ENCODE results near the gene IRGC. TPM values are rescaled to one million over a fixed set of nuclear protein-coding genes. Genes with fewer than 3 reads are reported as not detected.

The IRGC gene
- total and polyA plus RNA-seq, 2 of the 13 experiments (the other 11 are each of a cell fraction or from before 2014, with no cell fraction given): not detected

- ATAC-seq: no peak
- no peaks in the 10 kb centered on the region for H3K9me3 ChIP-seq (ENCODE audit: low read length)
- no peaks in the 10 kb centered on the region for H3K27me3 ChIP-seq (ENCODE audit: control insufficient read depth in 1 of 2, insufficient read depth in 2 of 2, low read length in 2 of 2)
- H3K27ac ChIP-seq (ENCODE audit: extremely low read length, insufficient read depth, low read length): no peak overlapping the region
- no peak for FAIRE-seq
- BruUV-seq (replicated peaks): no TSS peak
- 94% methylated on average over 7 of the region's 7 CpGs for WGBS (ENCODE audit: low lambda C conversion rate)
- H4K20me1 ChIP-seq (ENCODE audit: insufficient read depth, low read length): no peaks in the 10 kb centered on the region
- in situ Hi-C loops (cut with HindIII; ENCODE audit: extremely low pct_ligation_motif_present, low pct_unique_long_range_greater_than_20kb): loop anchor here (5.0 kb wide), 1 partner anchor 33 kb away; the partner anchor contains the start of gene KCNN4
- DNase-seq (ENCODE audit: low spot score): no peak
- no peak overlapping the region for H3K9ac ChIP-seq (ENCODE audit: insufficient read depth, low read depth, low read length)
- no peak overlapping the region for H3K4me2 ChIP-seq (ENCODE audit: low read depth, low read length)
- TF ChIP-seq, protein P1, sequence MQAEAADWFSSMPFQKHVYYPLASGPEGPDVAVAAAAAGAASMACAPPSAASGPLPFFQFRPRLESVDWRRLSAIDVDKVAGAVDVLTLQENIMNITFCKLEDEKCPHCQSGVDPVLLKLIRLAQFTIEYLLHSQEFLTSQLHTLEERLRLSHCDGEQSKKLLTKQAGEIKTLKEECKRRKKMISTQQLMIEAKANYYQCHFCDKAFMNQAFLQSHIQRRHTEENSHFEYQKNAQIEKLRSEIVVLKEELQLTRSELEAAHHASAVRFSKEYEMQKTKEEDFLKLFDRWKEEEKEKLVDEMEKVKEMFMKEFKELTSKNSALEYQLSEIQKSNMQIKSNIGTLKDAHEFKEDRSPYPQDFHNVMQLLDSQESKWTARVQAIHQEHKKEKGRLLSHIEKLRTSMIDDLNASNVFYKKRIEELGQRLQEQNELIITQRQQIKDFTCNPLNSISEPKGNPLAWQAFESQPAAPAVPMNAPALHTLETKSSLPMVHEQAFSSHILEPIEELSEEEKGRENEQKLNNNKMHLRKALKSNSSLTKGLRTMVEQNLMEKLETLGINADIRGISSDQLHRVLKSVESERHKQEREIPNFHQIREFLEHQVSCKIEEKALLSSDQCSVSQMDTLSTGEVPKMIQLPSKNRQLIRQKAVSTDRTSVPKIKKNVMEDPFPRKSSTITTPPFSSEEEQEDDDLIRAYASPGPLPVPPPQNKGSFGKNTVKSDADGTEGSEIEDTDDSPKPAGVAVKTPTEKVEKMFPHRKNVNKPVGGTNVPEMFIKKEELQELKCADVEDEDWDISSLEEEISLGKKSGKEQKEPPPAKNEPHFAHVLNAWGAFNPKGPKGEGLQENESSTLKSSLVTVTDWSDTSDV (CRISPR knock-in tag; IDR thresholded peaks at IDR 0.05): no peak
- TF ChIP-seq MAFK (conservative IDR thresholded peaks at IDR 0.05 in 1 of 2, IDR thresholded peaks at IDR 0.05 in 1 of 2; ENCODE audit: low read length in 2 of 2): peak; percentile 67 to 81
- peak; percentile 69 for TF ChIP-seq MAFF (IDR thresholded peaks at IDR 0.05; ENCODE audit: low read depth, low read length)
- peaks cover 24 to 64% of the 10 kb centered on the region in 2 experiments for H3K36me3 ChIP-seq (replicated peaks in 1 of 2; ENCODE audit: control insufficient read depth in 1 of 2, insufficient read depth in 2 of 2, low read length in 2 of 2)
- peaks cover 18% of the 10 kb centered on the region for H3K4me1 ChIP-seq (ENCODE audit: insufficient read depth, low read length)
- H3K79me2 ChIP-seq (ENCODE audit: insufficient read depth, low read length): peaks cover 15% of the 10 kb centered on the region
- ChIA-PET POLR2A (no interaction called here), CTCF (ENCODE audit: low intra/inter-chr PET ratio, low total read pairs) (no interaction called here)
- intact Hi-C loops (cut with micrococcal nuclease; ENCODE audit: unreplicated experiment): no loop called here
- no peak overlapping the region for H3K4me3 ChIP-seq (replicated peaks in 1 of 3; ENCODE audit: insufficient read depth in 1 of 3, low read depth in 2 of 3, low read length in 3 of 3)
- H2AFZ ChIP-seq (ENCODE audit: low read length): no peak overlapping the region
These were observed 33.3 kb downstream of the IRGC start for GRCh38 chr19:43749152-43749551.

DNA sequence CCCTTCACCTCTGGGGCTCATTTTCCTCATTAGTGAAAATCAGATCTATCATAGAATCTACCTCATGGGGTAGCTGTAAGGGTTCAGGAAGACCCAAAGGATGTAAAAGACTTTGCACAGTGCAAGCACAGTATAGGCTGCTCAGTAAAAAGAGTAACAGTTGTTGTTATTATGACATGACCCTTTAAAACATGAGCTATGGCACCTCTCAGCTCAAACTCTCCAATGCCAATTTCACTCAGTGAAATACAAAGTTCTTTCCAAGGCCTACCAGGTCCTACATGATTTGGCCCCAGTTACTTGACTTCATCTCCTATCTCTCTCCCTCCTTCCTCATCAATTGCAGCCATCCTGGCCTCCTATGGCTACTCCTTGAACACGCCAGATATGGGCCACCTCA is 34.0 kb downstream of the IRGC start:
- Histone ChIP-seq H3K27ac (ENCODE audit: extremely low read length, insufficient read depth, low read length) (no peak overlapping the region), H3K4me1 (ENCODE audit: insufficient read depth, low read length) (peaks cover 18% of the 10 kb centered on the region), H3K27me3 (ENCODE audit: control insufficient read depth in 1 of 2, insufficient read depth in 2 of 2, low read length in 2 of 2) (no peaks in the 10 kb centered on the region), H3K9ac (ENCODE audit: insufficient read depth, low read depth, low read length) (no peak overlapping the region), H3K9me3 (ENCODE audit: low read length) (no peaks in the 10 kb centered on the region), H2AFZ (ENCODE audit: low read length) (no peak overlapping the region), H3K79me2 (ENCODE audit: insufficient read depth, low read length) (peaks cover 16% of the 10 kb centered on the region), H3K36me3 (replicated peaks in 1 of 2; ENCODE audit: control insufficient read depth in 1 of 2, insufficient read depth in 2 of 2, low read length in 2 of 2) (peaks cover 20 to 57% of the 10 kb centered on the region in 2 experiments), H3K4me2 (ENCODE audit: low read depth, low read length) (no peak overlapping the region), H3K4me3 (replicated peaks in 1 of 3; ENCODE audit: insufficient read depth in 1 of 3, low read depth in 2 of 3, low read length in 3 of 3) (no peak overlapping the region), H4K20me1 (ENCODE audit: insufficient read depth, low read length) (no peaks in the 10 kb centered on the region)
- DNase-seq (ENCODE audit: low spot score): no peak
- WGBS (ENCODE audit: low lambda C conversion rate): 96% methylated on average over 1 of the region's 1 CpG
- ATAC-seq: no peak
- no peak for FAIRE-seq
- BruUV-seq (replicated peaks): no TSS peak
- in situ Hi-C loops (cut with HindIII; ENCODE audit: extremely low pct_ligation_motif_present, low pct_unique_long_range_greater_than_20kb) (loop anchor here (5.0 kb wide), 1 partner anchor 32 kb away; the partner anchor contains the start of gene KCNN4), intact Hi-C loops (cut with micrococcal nuclease; ENCODE audit: unreplicated experiment) (no loop called here)
- TF ChIP-seq ZNF235 (CRISPR knock-in tag; IDR thresholded peaks at IDR 0.05; ENCODE audit: borderline replicate concordance): no peak
- 0 out of 2 replicates have a peak, but pooled peaks have one; percentile 15 for TF ChIP-seq RBFOX2 (IDR thresholded peaks at IDR 0.05; ENCODE audit: low read depth, low read length)
- TF ChIP-seq, protein P2, sequence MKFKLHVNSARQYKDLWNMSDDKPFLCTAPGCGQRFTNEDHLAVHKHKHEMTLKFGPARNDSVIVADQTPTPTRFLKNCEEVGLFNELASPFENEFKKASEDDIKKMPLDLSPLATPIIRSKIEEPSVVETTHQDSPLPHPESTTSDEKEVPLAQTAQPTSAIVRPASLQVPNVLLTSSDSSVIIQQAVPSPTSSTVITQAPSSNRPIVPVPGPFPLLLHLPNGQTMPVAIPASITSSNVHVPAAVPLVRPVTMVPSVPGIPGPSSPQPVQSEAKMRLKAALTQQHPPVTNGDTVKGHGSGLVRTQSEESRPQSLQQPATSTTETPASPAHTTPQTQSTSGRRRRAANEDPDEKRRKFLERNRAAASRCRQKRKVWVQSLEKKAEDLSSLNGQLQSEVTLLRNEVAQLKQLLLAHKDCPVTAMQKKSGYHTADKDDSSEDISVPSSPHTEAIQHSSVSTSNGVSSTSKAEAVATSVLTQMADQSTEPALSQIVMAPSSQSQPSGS (CRISPR knock-in tag; IDR thresholded peaks at IDR 0.05): no peak
- no peak for TF ChIP-seq ZBTB20 (CRISPR knock-in tag; IDR thresholded peaks at IDR 0.05; ENCODE audit: borderline replicate concordance, low read depth)
- TF ChIP-seq MXD1 (CRISPR knock-in tag; IDR thresholded peaks at IDR 0.05): no peak
- POLR2A ChIA-PET: interaction anchor here (0.6 kb wide), 1 partner anchor 202 kb away, joined by 5 read pairs; no protein-coding TSS in a partner anchor
- CTCF ChIA-PET (ENCODE audit: low intra/inter-chr PET ratio, low total read pairs): no interaction called here

Data from HepG2 (cell line).